Activated CD4-positive, alpha-beta T cell treated with anti-CD3 and anti-CD28 coated beads, Interleukin-2, amount 50 U/mL, for 4 hours (primary cell): Measurements from ENCODE around the gene METTL26.

Source experiments
- DNase-seq, 2 experiments: peaks; one replicate each; pipeline ENCODE4 v3.0.0-alpha.2; 2020

Gene METTL26

GRCh38 chr16:593807-594206 lies 42.3 kb downstream of the METTL26 start:
- no peak for DNase-seq

- DNase-seq = no peak
These were observed 42.7 kb downstream of the METTL26 start for GRCh38 chr16:593406-593805.

- DNase-seq = no peak
These were observed 43.4 kb downstream of the METTL26 start for GRCh38 chr16:592518-593306.

- DNase-seq = no peak
These were observed 44.1 kb downstream of the METTL26 start for GRCh38 chr16:591892-592517.

GRCh38 chr16:591231-591630 lies 44.9 kb downstream of the METTL26 start:
- DNase-seq = no peak

GRCh38 chr16:590815-591200 lies 45.3 kb downstream of the METTL26 start:
- no peak for DNase-seq

- no peak for DNase-seq
These were observed 45.8 kb downstream of the METTL26 start for GRCh38 chr16:590188-590814.

GRCh38 chr16:589658-590187 lies 46.4 kb downstream of the METTL26 start, which contains the start of gene RAB40C:
RAB40C (plus strand) TSS chr16:590066; CDS start chr16:590292, 226 bp downstream.
- DNase-seq = peak; percentile 99 to 100

- DNase-seq = peak; percentile 96 to 97
These were observed 47.0 kb downstream of the METTL26 start for GRCh38 chr16:588889-589657.

GRCh38 chr16:588639-588888 lies 47.5 kb downstream of the METTL26 start:
- DNase-seq = peak; percentile 60 to 63

- DNase-seq = no peak
These were observed 49.2 kb downstream of the METTL26 start for GRCh38 chr16:586645-587590.

- DNase-seq = no peak
These were observed 50.0 kb downstream of the METTL26 start for GRCh38 chr16:586047-586644.

GRCh38 chr16:585351-585750 lies 50.8 kb downstream of the METTL26 start:
- DNase-seq = no peak
